C4-2B (cell line): ENCODE results near the gene PGLYRP4.
"Not testable (repeated sequence)": the region's sequence is repeated elsewhere in the genome, so short reads cannot be mapped to it uniquely, and the experiment has no call there.

Source experiments
- CTCF ChIP-seq: fragments of 450-650 bp; conservative IDR thresholded peaks from 2 replicates; pipeline ENCODE4 v1.5.1; 2017; ENCODE audit warnings: mild to moderate bottlenecking
- ZFX ChIP-seq: fragments of 450-650 bp; IDR thresholded peaks from 2 replicates; pipeline ENCODE4 v1.6.1; 2017

- not testable (repeated sequence) for TF ChIP-seq CTCF, ZFX
These were observed 30.5 kb downstream of the PGLYRP4 start for GRCh38 chr1:153318145-153318544.
